ENCODE data around the gene MSLN. TPM values are rescaled to one million over a fixed set of nuclear protein-coding genes. Genes with fewer than 3 reads are reported as not detected.
A peak's percentile ranks its signal among the peaks of the same experiment; 100 is the strongest.

Gene MSLN
- total RNA-seq, 1 donor from 2014 or later = 5.3 TPM

- DNase-seq = no peak
Observed at GRCh38 chr16:723695-724094, 36.8 kb upstream of the MSLN start.

GRCh38 chr16:724188-725040 is 36.1 kb upstream of the MSLN start:
- no peak for DNase-seq

GRCh38 chr16:725041-725376 is 35.5 kb upstream of the MSLN start:
- no peak for DNase-seq

GRCh38 chr16:725463-726187 is 34.9 kb upstream of the MSLN start:
- no peak for DNase-seq

- DNase-seq = no peak
Observed at GRCh38 chr16:726188-726437, 34.4 kb upstream of the MSLN start.

- DNase-seq = no peak
Observed at GRCh38 chr16:726438-727290, 33.9 kb upstream of the MSLN start, which contains the start of the genes CCDC78 and HAGHL. Gene CCDC78, minus strand, starts transcription at chr16:726443. Its CDS starts 76 bp downstream, at chr16:726367. Gene HAGHL, plus strand, starts transcription at chr16:727106. Its CDS starts 404 bp downstream, at chr16:727510.

- no peak for DNase-seq
Observed at GRCh38 chr16:727291-727977, 33.1 kb upstream of the MSLN start.

GRCh38 chr16:728131-728889 is 32.2 kb upstream of the MSLN start:
- DNase-seq = peak; percentile 54

- DNase-seq = no peak
Observed at GRCh38 chr16:728890-729744, 31.4 kb upstream of the MSLN start.

GRCh38 chr16:729768-730665 is 30.5 kb upstream of the MSLN start:
- DNase-seq = no peak

- DNase-seq = no peak
Observed at GRCh38 chr16:730666-731509, 29.6 kb upstream of the MSLN start.

- no peak for DNase-seq
Observed at GRCh38 chr16:732332-732731, 28.2 kb upstream of the MSLN start.

- DNase-seq = no peak
Observed at GRCh38 chr16:732936-733335, 27.6 kb upstream of the MSLN start.

- DNase-seq = no peak
Observed at GRCh38 chr16:733382-734207, 26.9 kb upstream of the MSLN start.

- no peak for DNase-seq
Observed at GRCh38 chr16:734208-734980, 26.1 kb upstream of the MSLN start.

- DNase-seq = no peak
Observed at GRCh38 chr16:734981-735881, 25.3 kb upstream of the MSLN start.

Measured in tongue (tissue), 2 donors.